Aorta (tissue), 5 donors: Measurements from ENCODE around the gene ALK. TPM values are rescaled to one million over a fixed set of nuclear protein-coding genes. Genes with fewer than 3 reads are reported as not detected.

Experiments used
- ATAC-seq: fragments of 200-7000 bp; cut with Tn5 transposase; one replicate; pipeline ENCODE4 v1.9.1; 2022; ENCODE audit warnings: moderate library complexity; ENCODE audit not compliant: low FRiP score
- DNase-seq, 2 donors: peaks; one replicate each; pipeline ENCODE4 v3.0.0-alpha.2; 2020
- H3K27ac ChIP-seq, 2 donors: one replicate each; pipeline ENCODE4 v1.5.1; 2013; ENCODE audit warnings: low read length in 2 of 2, mild to moderate bottlenecking in 2 of 2, moderate library complexity in 2 of 2, control low read depth in 1 of 2, inconsistent platforms in 1 of 2, low read depth in 1 of 2
- H3K27me3 ChIP-seq, 2 donors: one replicate each; pipeline ENCODE4 v1.6.1; 2013; ENCODE audit warnings: control low read depth in 1 of 2, low read length in 1 of 2, mild to moderate bottlenecking in 1 of 2, moderate library complexity in 1 of 2; ENCODE audit not compliant: insufficient read depth in 2 of 2, control insufficient read depth in 1 of 2
- H3K36me3 ChIP-seq, 2 donors: one replicate each; pipeline ENCODE4 v1.6.1; 2013; ENCODE audit warnings: control low read depth in 1 of 2, low read length in 1 of 2, mild to moderate bottlenecking in 1 of 2; ENCODE audit not compliant: insufficient read depth in 2 of 2, control insufficient read depth in 1 of 2
- H3K4me1 ChIP-seq, 2 donors: one replicate each; pipeline ENCODE4 v1.6.1; 2013; ENCODE audit warnings: low read length in 2 of 2, control low read depth in 1 of 2, mild to moderate bottlenecking in 1 of 2, moderate library complexity in 1 of 2; ENCODE audit not compliant: insufficient read depth in 2 of 2, control insufficient read depth in 1 of 2
- H3K4me3 ChIP-seq, 2 donors: one replicate each; pipeline ENCODE4 v1.5.1; 2013; ENCODE audit warnings: low read length in 2 of 2, control low read depth in 1 of 2, mild to moderate bottlenecking in 1 of 2
- H3K9me3 ChIP-seq: one replicate; pipeline ENCODE4 v1.6.1; 2013; ENCODE audit warnings: mild to moderate bottlenecking, low read length; ENCODE audit not compliant: control insufficient read depth
- WGBS, 2 donors: extraction: QIAGEN DNeasy Blood & Tissue Kit; methylation state at CpG; one replicate each; pipeline ENCODE4 v1.1.7; 2013; 5-methylcytosine and 5-hydroxymethylcytosine counted together
- intact Hi-C, 2 donors: fragments of 100-400 bp; cut with DNase I; formaldehyde crosslinking; loops; one replicate each; pipeline versions ENCODE4 v1.14.2 to v1.15.0; 2022
- polyA plus RNA-seq, 2 donors: library from polyadenylated mRNA; stranded (reverse); fragments of 200-250 nt; gene quantifications; one replicate each; pipeline ENCODE4 v1.2.3, GENCODE V29; 2013
- total RNA-seq, 2 donors: library from RNA; stranded (reverse); fragmentation: NEBNext Ultra II Directional; extraction: Animal tissue kit (Norgen Biotek cat#: 25700); gene quantifications; one replicate each; pipeline ENCODE4 v1.2.1, GENCODE V29; 2021
- donor health status: healthy with polysubstance abuse.
- donor health status: Bipolar disorder and iron deficiency.
- donor health status: DM: no; HTN: no; CAD: no.
- donor health status: DM: no; HTN: no; CAD: no.
- donor health status: DM: yes; HTN: yes; CAD: no.

Gene ALK
- total and polyA plus RNA-seq, 4 donors = 0.13 to 0.30 TPM; not detected in 2

DNA sequence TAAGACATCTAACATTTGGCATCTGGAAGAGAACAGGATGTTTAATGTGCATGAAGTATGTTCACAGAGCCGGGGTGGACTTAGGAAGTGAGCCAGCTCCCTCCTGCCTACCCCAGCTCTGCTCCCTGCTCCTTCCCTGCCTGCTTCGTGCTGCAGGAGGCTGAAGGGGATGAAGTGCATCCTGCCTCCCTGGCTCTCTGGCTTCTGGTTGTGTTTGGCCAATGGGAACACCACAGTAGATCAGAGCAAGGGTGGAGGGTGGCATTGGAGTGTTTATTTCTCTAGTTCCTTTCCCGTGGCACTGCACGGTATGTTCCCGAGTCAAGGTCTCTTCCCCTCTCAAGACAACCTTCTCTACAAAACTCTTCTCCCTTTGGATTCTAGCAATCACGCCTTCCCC lies 426.3 kb downstream of the ALK start:
- Histone ChIP-seq H3K36me3 (no peaks in the 10 kb centered on the region), H3K4me3 (no peak overlapping the region), H3K9me3 (no peaks in the 10 kb centered on the region), H3K4me1 (no peaks in the 10 kb centered on the region), H3K27ac (no peak overlapping the region), H3K27me3 (no peaks in the 10 kb centered on the region)
- intact Hi-C loops = no loop called here
- DNase-seq (no peak), ATAC-seq (no peak)
- WGBS, 2 donors = 27 to 31% methylated on average over 6 of the region's 6 CpGs

DNA sequence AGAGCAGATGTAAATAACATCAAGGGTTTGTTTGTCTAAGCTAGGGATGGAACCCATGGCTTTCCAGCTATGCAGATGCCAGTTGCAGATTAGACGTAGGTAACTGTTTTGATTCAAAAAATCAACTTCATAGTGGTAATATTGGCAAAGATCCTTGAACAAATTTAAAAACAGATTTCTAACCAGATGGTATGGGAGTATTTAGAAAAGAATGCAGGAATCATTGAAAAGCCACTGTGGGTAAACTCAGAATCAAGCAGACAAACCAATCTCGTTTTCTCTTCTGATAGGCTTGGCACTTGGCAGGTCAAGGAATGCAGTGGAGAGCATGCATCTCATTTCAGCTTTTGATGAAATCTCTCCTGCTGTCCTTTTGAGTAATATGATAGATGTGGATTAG lies 428.7 kb downstream of the ALK start:
- no peaks in the 10 kb centered on the region for H3K36me3 ChIP-seq
- 25 to 34% methylated on average over 2 of the region's 2 CpGs for WGBS, 2 donors
- intact Hi-C loops = no loop called here
- H3K27ac ChIP-seq = no peak overlapping the region
- no peaks in the 10 kb centered on the region for H3K27me3 ChIP-seq
- DNase-seq = no peak
- no peak for ATAC-seq
- H3K4me3 ChIP-seq = no peak overlapping the region
- H3K4me1 ChIP-seq = no peaks in the 10 kb centered on the region
- no peaks in the 10 kb centered on the region for H3K9me3 ChIP-seq

- Histone ChIP-seq H3K4me3 (no peak overlapping the region), H3K9me3 (peaks cover 5% of the 10 kb centered on the region), H3K27ac (no peak overlapping the region), H3K27me3 (no peaks in the 10 kb centered on the region), H3K4me1 (no peaks in the 10 kb centered on the region), H3K36me3 (no peaks in the 10 kb centered on the region)
- ATAC-seq (no peak), DNase-seq (no peak)
- 71 to 74% methylated on average over 6 of the region's 6 CpGs for WGBS, 2 donors
- intact Hi-C loops = no loop called here
Observed at GRCh38 chr2:29490045-29490444, 431.3 kb downstream of the ALK start.

DNA sequence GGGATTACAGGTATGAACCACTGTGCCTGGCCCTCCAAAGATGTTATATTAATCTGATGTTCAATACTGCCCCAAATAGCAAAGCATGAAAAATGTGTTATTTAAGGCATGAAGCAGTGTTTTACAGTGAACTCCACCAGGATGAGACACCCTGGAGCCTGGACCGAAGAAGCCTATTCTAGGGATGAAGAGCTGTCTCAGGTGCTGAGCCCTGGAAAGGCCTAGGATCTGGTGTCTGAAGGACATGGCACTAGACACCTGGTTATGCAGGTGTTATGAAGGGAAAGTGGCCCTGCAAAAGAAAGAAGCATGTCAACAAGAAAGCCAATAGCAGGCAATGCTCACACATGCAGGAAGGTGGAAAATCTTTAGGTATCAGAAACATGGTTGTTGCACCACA lies 431.8 kb downstream of the ALK start:
- Histone ChIP-seq H3K9me3 (peaks cover 5% of the 10 kb centered on the region), H3K27me3 (no peaks in the 10 kb centered on the region), H3K27ac (no peak overlapping the region), H3K4me3 (no peak overlapping the region), H3K36me3 (no peaks in the 10 kb centered on the region), H3K4me1 (no peaks in the 10 kb centered on the region)
- ATAC-seq (no peak), DNase-seq (no peak)
- 84 to 86% methylated on average over 1 of the region's 1 CpG for WGBS, 2 donors
- intact Hi-C loops = no loop called here

GRCh38 chr2:29487967-29488555 lies 433.3 kb downstream of the ALK start:
- no peaks in the 10 kb centered on the region for H3K27me3 ChIP-seq
- H3K4me1 ChIP-seq = no peaks in the 10 kb centered on the region
- intact Hi-C loops = no loop called here
- no peak for ATAC-seq
- DNase-seq = no peak
- no peak overlapping the region for H3K27ac ChIP-seq
- no peak overlapping the region for H3K4me3 ChIP-seq
- no peaks in the 10 kb centered on the region for H3K36me3 ChIP-seq
- peaks cover 5% of the 10 kb centered on the region for H3K9me3 ChIP-seq
- 27% methylated on average over 4 of the region's 4 CpGs for WGBS, 2 donors

DNA sequence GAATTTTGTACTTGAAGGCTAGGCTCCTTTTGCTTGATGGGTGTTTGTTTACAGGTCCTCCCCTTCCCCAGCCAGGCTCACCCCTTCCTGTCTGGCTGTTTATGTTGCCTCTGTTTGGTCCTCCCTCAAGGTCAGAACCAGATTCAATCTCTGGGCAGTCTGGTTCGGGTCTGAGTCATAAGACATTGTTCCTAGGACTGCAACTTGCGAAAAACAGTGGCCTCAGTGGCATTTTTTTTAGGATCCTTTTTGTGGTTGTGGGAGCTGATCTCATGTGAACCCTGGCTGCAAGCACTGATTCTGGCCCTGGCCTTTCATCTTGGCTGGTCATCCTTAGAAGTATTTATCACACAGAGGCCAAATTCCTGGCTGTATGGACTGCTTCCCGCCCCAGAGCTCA lies 435.8 kb downstream of the ALK start:
- intact Hi-C loops = no loop called here
- ATAC-seq = no peak
- DNase-seq = no peak
- Histone ChIP-seq H3K27me3 (no peaks in the 10 kb centered on the region), H3K4me1 (no peaks in the 10 kb centered on the region), H3K9me3 (peaks cover 5% of the 10 kb centered on the region), H3K4me3 (no peak overlapping the region), H3K27ac (no peak overlapping the region), H3K36me3 (no peaks in the 10 kb centered on the region)
- 42 to 77% methylated on average over 3 of the region's 3 CpGs for WGBS, 2 donors

DNA sequence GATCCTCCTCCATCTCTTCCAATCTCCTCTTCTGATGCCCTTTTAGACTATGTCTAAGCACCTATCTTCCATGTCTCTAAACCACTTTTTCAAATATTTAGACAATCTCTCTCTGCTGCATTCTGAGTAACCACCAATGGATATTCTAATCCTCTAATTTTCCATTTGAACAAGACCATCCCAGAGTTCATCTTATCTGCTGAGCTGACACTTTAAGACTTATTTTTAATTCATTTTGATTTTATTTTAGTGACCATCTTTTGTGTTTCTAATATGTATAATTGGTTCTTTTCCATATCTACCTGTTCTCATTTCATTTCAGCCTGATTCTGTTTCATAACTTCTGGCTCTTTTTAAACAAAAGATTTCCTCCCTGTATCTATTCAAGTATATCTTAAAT lies 436.3 kb downstream of the ALK start:
- ATAC-seq (no peak), DNase-seq (no peak)
- intact Hi-C loops = no loop called here
- Histone ChIP-seq H3K4me1 (no peaks in the 10 kb centered on the region), H3K36me3 (no peaks in the 10 kb centered on the region), H3K4me3 (no peak overlapping the region), H3K27me3 (no peaks in the 10 kb centered on the region), H3K27ac (no peak overlapping the region), H3K9me3 (peaks cover 5% of the 10 kb centered on the region)

DNA sequence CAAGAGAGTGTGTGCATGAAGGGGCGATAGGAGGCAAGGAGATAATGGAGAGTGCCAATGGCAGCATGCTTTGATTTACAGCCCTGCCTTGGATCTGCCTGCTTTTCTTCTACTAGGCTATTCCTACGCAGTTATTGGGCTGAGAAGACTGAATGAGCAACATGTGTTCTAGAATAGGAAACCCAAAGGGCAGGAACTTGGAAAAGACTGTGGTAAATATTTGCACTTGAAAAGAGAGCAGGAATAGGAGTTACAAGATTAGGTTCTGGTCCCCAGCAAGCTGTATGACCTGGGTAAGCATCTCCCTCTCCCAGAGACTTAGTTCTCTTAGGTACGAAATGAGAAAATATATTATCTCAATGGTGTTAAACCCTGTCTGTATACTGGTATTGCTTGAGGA lies 438.5 kb downstream of the ALK start:
- Histone ChIP-seq H3K9me3 (peaks cover 5% of the 10 kb centered on the region), H3K4me1 (no peaks in the 10 kb centered on the region), H3K27ac (no peak overlapping the region), H3K36me3 (no peaks in the 10 kb centered on the region), H3K27me3 (no peaks in the 10 kb centered on the region), H3K4me3 (no peak overlapping the region)
- 82 to 87% methylated on average over 3 of the region's 3 CpGs for WGBS, 2 donors
- DNase-seq (no peak), ATAC-seq (no peak)
- intact Hi-C loops = no loop called here

GRCh38 chr2:29482348-29482747 lies 439.0 kb downstream of the ALK start:
- no peak for ATAC-seq
- H3K9me3 ChIP-seq = peaks cover 5% of the 10 kb centered on the region
- no peaks in the 10 kb centered on the region for H3K27me3 ChIP-seq
- H3K36me3 ChIP-seq = no peaks in the 10 kb centered on the region
- DNase-seq = no peak
- H3K4me1 ChIP-seq = no peaks in the 10 kb centered on the region
- 80 to 91% methylated on average over 2 of the region's 2 CpGs for whole genome bisulfite sequencing, 2 donors
- H3K27ac ChIP-seq = no peak overlapping the region
- no peak overlapping the region for H3K4me3 ChIP-seq
- intact Hi-C loops = no loop called here
